HG03432 (cell line): ENCODE measurements around the gene VPREB3.
A peak's percentile ranks its signal among the peaks of the same experiment; 100 is the strongest.
"Not testable (repeated sequence)": the region's sequence is repeated elsewhere in the genome, so short reads cannot be mapped to it uniquely, and the experiment has no call there.

Experiments
- ATAC-seq: cut with Tn5 transposase; IDR thresholded peaks from one replicate; pipeline ENCODE4 v1.9.1; 2021; ENCODE audit warnings: mild to moderate bottlenecking, moderate library complexity; ENCODE audit not compliant: unreplicated experiment

The VPREB3 gene

DNA sequence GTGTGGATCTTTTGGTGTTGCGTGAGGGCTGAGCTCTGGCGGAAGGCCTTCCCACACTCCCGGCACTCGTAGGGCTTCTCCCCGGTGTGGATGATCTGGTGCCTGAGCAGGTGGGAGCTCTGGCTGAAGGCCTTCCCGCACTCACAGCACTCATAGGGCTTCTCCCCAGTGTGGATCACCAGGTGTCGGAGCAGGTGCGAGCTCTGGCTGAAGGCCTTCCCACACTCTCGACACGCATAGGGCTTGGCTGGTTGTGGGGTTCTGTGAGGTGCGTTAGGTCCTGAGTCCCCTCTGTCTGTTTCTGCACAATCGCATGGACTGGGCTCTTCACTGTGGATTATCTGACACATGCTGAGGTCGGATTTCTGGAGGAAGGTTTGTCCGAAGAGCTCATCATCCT is 9.7 kb downstream of the VPREB3 start:
- ATAC-seq, result no peak

DNA sequence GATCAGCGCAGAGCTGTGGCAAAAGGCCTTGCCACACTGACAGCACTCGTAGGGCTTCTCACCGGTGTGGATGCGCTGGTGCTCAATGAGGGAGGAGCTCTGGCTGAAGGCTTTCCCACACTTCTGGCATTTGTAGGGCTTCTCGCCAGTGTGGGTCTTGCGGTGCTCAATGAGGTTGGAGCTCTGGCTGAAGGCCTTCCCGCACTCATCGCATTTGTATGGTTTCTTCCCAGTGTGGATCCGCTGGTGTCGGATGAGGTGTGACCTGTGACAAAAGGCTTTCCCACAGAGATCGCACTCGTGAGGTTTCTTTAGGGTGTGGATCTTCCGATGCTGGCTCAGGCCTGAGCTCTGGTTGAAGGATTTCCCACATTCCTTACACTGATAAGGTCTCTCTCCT is 10.2 kb downstream of the VPREB3 start:
- no peak for ATAC-seq

DNA sequence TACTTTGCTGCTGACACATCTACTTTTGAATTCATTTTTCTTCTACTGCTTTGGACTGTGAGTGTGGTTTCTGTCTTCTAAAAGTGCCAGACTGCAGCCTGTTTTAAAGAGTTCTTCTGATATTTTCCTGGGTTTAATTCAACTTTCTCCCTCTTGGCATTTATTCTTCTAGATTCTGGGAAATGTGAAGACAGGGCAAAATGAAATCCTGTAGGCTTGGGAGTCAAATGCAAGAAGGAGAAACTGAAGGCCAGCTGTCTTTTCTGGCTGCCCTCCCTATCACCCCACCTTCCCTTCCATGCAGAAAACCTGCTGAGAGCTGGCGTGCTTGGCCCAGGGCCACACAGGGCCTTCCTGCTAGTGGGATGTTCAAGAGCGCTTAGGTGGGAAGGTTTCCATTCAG is 10.9 kb downstream of the VPREB3 start:
- ATAC-seq, result no peak

DNA sequence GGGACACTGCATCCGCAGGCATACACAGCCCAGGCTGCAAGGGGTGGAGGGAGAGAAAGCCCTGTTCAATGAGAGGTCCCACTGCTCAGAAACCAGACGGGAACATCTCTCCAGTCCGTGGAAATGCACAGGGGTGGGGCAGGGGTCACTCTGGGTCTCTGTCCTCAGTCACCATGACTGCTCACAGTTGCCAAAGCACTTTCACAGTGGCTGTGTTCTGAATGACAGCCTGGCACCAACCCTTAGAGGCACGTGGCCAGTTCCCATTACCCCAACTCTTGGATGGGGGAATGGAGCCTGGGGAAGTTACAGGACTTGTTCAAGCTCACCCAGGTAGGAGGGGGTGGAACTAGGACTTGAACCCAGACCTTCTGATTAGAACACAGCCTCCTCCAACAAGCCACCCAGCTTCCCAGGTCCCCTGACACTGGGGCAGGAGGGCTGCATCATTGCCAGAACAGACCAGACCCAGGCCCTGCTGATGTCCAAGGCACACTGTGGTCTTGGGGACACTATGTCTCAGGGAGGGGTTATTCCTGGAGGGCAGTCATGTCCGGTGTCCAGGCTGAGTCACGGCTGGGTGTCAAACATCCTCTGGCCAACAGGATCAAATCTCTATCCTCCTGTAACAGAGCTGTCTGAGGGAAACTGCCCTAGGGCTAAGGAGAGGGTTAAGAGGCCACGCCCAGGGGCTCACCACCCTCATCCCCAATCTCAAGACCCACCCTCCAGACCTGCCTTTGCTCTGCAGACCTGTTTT is 11.5 kb downstream of the VPREB3 start:
- ATAC-seq, result no peak

DNA sequence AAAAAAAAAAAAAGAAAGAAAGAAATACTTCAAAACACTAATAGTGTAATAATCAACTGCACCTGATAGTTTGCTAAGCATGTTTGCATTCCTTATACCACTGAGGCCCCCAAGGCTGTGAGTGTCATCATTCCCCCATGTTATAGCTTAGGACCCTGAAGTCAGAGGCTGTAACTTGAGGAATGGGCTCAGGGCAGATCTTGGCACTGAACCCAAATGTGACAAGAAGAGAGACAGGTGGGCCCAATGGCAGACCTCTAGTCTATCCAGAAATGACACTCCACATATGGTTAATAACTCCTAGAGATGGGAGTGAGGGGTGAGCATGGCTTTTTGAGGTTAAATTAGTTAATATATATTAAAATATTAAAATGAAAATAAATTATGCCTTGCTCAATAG is 16.5 kb downstream of the VPREB3 start:
- no peak for ATAC-seq

DNA sequence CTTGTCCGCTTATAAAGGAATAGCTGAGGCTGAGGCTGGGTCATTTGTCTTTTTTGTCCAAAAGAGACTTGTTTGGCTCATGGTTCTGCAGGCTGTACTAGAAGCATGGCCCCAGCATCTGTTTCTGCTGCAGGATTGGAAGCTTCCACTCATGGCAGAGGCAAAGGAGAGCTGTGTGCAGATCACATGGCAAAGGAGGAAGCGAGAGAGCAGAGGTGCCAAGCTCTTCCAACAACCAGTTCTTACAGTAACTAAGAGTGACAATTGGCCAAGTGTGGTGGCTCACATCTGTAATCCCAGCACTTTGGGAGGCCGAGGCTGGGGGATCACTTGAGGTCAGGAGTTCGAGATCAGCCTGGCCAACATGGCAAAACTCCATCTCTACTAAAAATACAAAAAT is 26.1 kb downstream of the VPREB3 start:
- not testable (repeated sequence) for ATAC-seq

DNA sequence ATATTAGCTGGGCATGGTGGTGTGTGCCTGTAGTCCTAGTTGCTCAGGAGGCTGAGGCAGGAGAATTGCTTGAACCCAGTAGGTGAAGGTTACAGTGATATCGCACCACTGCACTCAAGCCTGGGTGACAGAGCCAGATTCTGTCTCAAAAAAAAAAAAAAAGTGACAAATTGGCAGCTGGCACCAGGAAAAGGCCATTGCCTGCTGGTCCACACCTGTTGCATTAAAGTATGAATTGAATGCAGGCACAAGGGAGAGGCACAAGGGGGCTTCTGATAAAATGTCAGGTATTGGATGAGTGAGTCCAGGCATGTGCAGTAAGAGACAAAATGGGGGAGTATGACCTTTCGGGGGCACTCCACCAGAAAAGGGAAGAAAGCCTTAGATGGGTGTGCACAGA is 31.5 kb downstream of the VPREB3 start:
- no peak for ATAC-seq

DNA sequence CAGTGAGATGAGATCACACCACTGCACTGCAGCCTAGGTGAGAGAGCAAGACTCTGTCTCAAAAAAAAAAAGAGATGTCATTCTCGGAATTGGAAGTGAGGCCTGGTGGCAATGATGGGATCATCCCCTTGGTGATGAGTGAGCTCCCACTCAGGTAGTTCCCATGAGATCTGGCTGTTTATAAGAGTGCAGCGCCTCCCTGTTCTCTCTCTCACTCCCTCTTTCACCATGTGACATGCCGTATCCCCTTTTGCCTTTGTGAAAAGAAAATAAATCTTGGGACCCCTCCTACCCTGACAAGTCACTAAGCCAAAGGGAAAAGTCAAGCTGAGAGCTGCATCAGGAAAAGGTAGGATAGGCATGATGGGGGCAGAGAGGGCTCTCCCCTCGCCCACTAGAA is 32.1 kb downstream of the VPREB3 start:
- no peak for ATAC-seq

DNA sequence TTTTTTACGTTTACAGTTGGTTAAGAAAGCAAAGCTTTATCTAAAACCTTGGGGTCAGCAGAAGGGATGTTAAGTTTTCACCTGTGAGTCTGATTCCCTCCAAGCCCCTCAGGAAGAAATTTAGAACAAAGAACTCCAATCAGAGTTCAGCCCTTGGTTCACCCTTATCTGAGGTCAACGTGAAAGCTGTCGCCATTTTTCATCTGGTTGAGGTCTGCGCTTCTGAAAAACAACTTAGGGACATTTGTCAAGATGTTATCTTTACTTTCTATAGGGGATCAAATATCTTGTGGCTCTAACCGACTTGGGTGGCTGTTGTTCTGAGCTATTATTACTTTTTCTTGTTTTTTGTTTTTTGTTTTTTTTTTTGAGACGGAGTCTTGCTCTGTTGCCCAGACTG is 33.4 kb downstream of the VPREB3 start:
- ATAC-seq, result no peak

DNA sequence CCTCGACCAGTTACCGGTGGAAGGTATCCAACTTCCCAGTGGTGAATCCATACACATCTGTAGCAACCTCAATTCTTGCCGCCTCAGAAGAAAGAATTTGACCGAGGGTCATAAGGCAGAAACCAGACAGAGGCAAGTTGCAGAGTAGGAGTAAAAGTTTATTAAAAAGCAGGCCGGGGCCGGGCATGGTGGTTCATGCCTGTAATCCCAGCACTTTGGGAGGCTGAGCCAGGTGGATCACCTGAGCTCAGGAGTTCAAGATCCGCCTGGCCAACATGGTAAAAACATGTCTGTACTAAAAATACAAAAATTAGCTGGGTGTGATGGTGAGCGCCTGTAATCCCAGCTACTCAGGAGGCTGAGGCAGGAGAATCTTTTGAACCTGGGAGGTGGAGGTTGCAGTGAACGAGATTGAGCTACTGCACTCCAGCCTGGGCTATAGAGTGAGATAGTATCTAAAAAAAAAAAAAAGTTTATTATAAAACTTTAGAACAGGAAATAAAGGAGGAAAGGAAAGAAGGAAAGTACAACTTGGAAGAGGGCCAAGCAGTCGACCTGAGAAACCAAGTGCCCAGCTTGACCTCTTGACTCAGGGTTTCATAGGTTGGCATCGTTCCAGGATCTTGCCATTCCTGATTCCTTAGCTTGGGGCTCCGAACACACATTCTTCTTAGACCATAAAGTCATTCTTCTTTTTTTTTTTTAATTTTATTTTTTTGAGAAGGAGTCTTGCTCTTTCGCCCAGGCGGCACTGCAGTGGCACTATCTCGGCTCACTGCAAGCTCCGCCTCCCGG is 35.7 kb downstream of the VPREB3 start:
- ATAC-seq, result no peak

DNA sequence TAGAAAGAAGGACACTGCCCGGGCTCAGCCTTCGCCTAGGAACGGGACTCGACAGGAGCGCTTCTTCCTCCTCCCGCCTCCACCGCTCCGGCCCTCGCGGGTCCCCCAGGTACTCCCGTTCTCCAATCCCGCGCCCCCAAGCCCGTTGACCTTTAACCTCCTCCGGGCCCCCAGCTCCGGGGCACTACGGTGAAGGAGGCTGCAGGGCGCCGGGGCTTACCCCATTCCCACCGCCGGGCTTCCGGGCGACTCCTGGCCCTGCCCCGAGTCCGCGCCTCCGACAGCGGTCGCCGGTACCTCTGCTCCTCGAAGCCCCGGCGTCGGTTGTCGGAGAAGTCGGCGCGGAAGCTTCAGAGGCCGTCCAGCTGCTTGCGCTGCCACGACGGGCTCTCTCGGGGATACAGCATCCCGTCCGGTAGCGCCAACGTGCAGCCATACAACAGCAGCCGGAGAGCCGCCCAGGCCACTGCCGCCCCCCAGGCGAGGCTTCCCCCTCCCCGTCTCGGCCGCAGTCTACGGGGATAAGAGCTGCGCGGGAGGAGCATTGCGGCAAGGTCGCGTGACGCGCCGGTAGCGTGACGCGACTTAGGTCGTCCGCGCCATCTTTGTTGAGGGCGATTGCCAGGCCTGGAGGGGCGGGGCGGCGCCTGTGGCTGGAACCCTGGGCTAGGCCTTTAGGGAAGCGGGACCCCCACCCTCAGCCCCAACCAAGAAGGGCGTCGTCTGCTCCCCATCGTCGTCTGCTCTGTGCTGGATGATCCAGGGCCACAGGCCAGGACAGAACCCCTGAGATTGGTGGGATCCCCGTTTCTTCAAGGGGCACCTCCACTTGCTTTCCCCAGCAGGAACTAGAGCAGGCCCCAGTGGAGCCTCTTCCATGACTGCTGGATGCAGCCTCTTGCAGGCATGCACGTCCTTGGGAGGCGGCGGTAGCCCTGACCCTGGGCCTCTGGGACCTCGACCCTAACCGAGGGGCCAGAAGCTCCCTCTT is 37.1 kb downstream of the VPREB3 start:
- ATAC-seq, result peak; percentile 92

DNA sequence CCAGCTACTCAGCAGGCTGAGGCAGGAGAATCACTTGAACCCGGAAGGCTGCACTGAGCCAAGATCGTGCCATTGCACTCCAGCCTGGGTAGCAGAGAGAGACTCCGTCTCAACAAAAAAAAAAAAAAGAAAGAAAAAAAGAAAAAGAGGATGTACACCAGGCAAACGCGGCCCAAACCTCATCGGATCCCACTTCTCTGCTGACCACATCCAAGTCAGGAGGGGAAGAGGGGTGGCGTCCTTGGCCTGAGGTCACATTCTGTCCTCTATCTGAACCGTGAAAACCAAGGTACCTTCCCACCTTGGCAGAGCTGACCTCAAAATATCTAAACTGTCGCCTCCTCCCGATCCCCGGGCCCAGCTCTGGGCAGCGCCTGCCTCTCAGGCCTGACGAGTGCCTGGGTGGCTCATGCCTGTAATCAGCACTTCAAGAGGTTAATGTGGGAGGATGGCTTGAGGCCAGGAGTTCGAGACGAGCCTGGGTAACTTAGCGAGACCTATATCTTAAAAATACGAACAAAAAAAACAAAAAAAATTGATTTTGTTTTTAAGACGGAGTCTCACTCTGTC is 38.3 kb downstream of the VPREB3 start:
- ATAC-seq, result no peak

DNA sequence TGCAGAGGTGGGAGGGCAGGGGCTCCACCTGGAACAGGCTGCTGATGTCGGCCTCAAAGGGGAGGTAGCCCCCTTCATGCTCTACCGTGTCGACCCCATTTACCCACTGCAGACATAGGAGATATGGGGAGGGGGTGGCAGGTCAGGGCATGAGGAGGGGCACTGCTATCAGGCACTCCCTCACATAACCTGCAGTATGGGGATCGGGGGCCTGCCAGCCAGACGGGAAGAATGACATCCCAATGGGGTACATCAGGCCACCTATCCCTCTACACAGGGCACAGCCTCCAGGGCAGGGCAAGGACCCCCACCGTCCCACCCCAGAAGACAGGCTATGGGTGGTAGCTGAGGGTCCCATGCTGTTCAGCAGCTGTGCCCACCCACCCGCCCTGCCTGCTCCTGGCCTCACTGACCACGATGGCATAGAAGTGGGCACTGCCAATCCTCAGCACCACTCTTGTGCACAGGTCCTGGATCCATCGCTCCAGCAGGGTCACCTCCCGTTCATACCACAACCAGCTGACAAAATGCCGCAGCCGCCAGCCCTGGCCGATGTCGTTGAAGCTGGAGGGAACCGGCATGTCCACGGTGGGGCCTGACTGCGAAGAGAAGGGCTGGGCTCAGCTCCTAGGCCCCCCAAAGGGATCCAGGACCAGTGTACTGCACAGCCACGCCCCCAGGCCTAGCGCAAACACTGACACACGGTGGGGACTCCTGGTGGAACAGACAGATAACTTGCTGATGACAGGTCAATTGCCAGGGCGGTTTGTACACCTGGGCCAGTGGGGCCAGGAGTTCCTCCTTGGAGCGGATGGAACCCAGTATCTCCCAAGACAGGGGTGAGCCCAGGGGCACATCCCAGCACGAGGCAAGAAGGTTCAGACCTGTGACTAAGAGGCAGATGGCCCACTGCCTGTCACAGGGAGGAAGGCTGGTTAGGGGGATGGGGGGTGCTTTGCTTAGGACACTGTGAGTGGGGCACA is 39.3 kb downstream of the VPREB3 start:
- no peak for ATAC-seq

DNA sequence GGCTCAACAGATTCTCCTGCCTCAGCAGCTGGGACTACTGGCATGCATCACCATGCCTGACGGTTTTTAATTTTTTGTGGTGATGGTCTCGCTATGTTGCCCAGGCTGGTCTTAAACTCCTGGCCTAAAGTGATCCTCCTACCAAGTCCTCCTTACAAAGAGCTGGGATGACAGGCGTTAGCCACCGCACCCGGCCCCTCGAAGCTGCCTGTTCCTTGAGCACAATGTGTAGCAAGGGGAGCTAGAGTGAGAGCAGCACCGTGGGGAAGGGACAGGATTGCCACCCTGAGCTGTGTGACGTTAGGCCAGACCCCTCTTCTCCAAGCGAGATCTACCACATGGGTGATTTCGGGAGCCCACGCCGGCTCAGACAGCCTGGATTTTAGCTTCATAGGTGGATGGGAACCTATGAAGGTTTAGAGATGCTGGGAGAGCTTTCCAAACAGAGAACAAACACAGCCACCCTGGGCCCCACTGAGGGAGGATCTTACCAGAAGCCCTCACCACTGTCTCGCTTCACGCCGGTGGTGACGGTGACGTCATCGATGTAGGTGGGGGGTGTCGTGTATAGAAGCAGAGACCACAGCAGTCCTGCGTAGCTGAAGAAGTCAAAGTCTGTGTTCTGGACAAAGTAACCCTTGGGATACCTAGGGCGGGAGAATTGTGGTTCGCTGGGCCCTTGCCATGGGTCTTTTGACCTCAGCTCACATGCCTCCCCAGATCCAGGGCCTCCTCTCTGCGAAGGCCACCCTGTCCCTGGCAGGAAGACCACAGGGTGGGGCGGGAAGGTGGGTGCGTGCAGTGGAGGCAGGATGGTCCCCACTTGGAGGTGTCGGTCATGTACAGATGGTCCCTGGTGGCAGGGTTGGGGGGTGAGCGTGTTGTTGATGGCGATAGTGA is 40.3 kb downstream of the VPREB3 start:
- ATAC-seq, result no peak

DNA sequence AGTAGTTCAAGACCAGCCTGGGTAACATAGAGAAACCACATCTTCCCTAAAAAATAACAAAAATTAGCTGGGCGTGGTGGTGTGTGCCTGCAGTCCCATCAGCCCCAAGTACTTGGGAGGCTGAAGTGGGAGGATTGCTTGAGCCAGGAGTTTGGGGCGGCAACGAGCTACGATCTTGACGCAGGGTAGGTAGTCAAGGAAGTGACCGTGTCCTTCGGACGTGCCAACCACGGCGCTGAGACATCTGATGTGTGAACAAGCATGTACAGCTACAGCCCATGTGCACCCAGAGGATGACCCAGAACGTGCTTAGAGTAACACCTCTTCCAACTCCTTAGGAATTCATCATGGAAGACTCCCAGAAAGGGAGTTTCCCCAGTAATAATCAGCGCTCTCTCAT is 42.0 kb downstream of the VPREB3 start:
- ATAC-seq, result no peak

DNA sequence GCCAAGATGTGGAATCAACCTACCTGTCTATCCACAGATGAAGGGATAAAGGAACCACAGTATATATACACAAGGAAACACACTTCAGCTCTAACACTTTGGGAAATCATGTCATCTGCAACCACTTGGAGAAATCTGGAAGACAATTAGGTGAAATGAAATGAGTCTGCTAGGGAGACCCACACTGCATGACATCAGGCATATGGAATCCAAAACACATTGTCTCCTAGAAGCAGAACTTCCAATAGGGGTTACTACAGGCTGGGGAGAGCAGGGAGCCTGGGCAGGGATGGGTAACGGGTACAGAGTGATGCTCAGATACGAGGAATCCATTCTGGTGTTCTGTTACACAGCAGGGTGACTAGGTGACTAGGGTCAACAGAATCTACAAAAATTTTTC is 45.1 kb downstream of the VPREB3 start:
- no peak for ATAC-seq

DNA sequence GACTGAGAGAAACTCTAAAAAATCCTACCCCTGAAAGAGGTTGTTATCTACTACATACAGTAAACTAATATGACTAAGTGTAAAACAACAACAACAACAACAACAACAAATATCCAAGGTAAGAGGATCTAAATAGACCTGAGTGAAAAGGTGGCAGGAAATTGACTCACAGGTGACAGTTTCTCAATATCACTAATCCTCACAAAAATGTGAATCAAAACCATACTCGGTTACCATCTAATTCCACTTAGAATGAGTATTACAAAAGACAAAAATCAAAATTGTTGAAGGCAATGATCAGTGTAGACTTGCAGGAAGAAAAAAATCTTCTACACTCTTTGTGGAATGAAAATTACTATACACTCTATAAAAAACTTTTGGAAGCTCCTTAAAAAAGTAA is 46.0 kb downstream of the VPREB3 start:
- no peak for ATAC-seq

DNA sequence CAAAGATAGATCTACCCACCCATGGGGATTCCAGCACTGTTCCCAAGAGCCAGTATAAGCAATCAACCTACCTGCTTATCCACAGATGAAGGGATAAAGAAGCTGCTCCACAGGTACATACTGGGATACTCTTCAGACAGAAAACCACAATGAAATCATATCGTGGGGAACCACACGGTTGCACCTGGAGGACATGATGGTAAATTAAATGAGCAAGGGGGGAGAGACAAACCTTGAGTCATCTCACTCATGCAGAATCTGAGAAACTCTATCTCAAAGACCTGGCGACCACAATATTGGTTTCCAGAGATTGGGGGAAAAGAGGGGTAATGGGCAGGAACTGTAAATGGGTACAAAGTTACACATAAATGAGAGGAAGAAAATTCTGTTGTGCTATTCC is 48.9 kb downstream of the VPREB3 start:
- no peak for ATAC-seq

DNA sequence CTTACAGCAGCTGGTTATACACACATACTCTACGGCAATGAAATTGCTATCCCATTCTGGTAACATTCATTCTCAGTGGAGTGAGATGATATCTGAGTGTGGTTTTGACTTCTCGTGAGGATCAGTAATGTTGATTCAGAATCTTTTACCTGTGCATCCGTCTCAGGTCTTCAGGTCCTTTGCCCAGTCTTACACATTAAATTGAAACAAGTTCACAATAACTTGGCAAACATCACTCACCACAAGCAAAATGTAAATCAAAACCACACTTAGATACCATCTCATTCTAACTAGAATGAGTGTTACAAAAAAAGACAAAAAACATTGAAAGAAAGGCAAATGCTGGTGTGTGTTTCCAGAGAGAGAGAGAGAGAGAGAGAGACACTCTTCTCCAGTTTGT is 49.4 kb downstream of the VPREB3 start:
- ATAC-seq, result no peak
